GM19035 (cell line): Measurements from ENCODE around the gene BAG5.
"Not testable (repeated sequence)": the region's sequence is repeated elsewhere in the genome, so short reads cannot be mapped to it uniquely, and the experiment has no call there.

Source experiments
- ATAC-seq: cut with Tn5 transposase; IDR thresholded peaks from one replicate; pipeline ENCODE4 v1.9.1; 2021; ENCODE audit not compliant: unreplicated experiment

The BAG5 gene

GRCh38 chr14:103562429-103563225 lies at the start of gene BAG5, which contains the start of gene COA8:
TSS of gene BAG5 (minus strand) at chr14:103562657. CDS start at chr14:103561164, 1,493 bp downstream.
TSS of gene COA8 (plus strand) at chr14:103562960. CDS start at chr14:103563002, 42 bp downstream.
- peak; percentile 83 for ATAC-seq

GRCh38 chr14:103611215-103611614 lies 48.8 kb upstream of the BAG5 start:
- no peak for ATAC-seq

GRCh38 chr14:103609081-103609480 lies 46.6 kb upstream of the BAG5 start:
- ATAC-seq, result not testable (repeated sequence)

- no peak for ATAC-seq
Measured at GRCh38 chr14:103607822-103608221, 45.4 kb upstream of the BAG5 start.

- ATAC-seq, result peak; percentile 77
Measured at GRCh38 chr14:103606963-103607668, 44.7 kb upstream of the BAG5 start.

GRCh38 chr14:103604620-103605019 lies 42.2 kb upstream of the BAG5 start:
- ATAC-seq, result no peak

- no peak for ATAC-seq
Measured at GRCh38 chr14:103600503-103600902, 38.0 kb upstream of the BAG5 start.

GRCh38 chr14:103597623-103598377 lies 35.3 kb upstream of the BAG5 start:
- ATAC-seq, result no peak

GRCh38 chr14:103594265-103594664 lies 31.8 kb upstream of the BAG5 start:
- no peak for ATAC-seq

GRCh38 chr14:103593577-103593976 lies 31.1 kb upstream of the BAG5 start:
- peak; percentile 91 for ATAC-seq

- no peak for ATAC-seq
Measured at GRCh38 chr14:103584326-103584915, 22.0 kb upstream of the BAG5 start.

- ATAC-seq, result no peak
Measured at GRCh38 chr14:103581954-103582703, 19.7 kb upstream of the BAG5 start.

- no peak for ATAC-seq
Measured at GRCh38 chr14:103581206-103581605, 18.7 kb upstream of the BAG5 start.

- ATAC-seq, result no peak
Measured at GRCh38 chr14:103578401-103579075, 16.1 kb upstream of the BAG5 start.

- ATAC-seq, result no peak
Measured at GRCh38 chr14:103576371-103577024, 14.0 kb upstream of the BAG5 start.

GRCh38 chr14:103574707-103575285 lies 12.3 kb upstream of the BAG5 start:
- ATAC-seq, result no peak

GRCh38 chr14:103574104-103574503 lies 11.6 kb upstream of the BAG5 start:
- ATAC-seq, result no peak

- ATAC-seq, result no peak
Measured at GRCh38 chr14:103569408-103569807, 7.0 kb upstream of the BAG5 start.

GRCh38 chr14:103568952-103569351 lies 6.5 kb upstream of the BAG5 start:
- no peak for ATAC-seq
